ENCODE measurements around the gene TLCD5.

TLCD5 gene

GRCh38 chr11:120324932-120325810 is at the start of gene TLCD5:
Gene TLCD5 (plus strand): TSS chr11:120325299. CDS start chr11:120327442, 2,143 bp downstream.
- TF ChIP-seq CTCF (IDR thresholded peaks at IDR 0.05; ENCODE audit: extremely low read depth, insufficient read depth, missing control alignments), result peak; percentile 36
- in situ Hi-C loops (cut with MboI; ENCODE audit: low pct_unique_long_range_greater_than_20kb, low sequenced_read_pairs, unreplicated experiment), result no loop called here
- peak; percentile 84 for DNase-seq (ENCODE audit: low spot score)

- no peak for TF ChIP-seq CTCF (IDR thresholded peaks at IDR 0.05; ENCODE audit: extremely low read depth, insufficient read depth, missing control alignments)
- no peak for DNase-seq (ENCODE audit: low spot score)
- in situ Hi-C loops (cut with MboI; ENCODE audit: low pct_unique_long_range_greater_than_20kb, low sequenced_read_pairs, unreplicated experiment), result no loop called here
Observed at GRCh38 chr11:120279502-120279901, 45.6 kb upstream of the TLCD5 start.

GRCh38 chr11:120280600-120281051 is 44.5 kb upstream of the TLCD5 start:
- no peak for DNase-seq (ENCODE audit: low spot score)
- no peak for TF ChIP-seq CTCF (IDR thresholded peaks at IDR 0.05; ENCODE audit: extremely low read depth, insufficient read depth, missing control alignments)
- in situ Hi-C loops (cut with MboI; ENCODE audit: low pct_unique_long_range_greater_than_20kb, low sequenced_read_pairs, unreplicated experiment), result no loop called here

- no peak for DNase-seq (ENCODE audit: low spot score)
- no peak for TF ChIP-seq CTCF (IDR thresholded peaks at IDR 0.05; ENCODE audit: extremely low read depth, insufficient read depth, missing control alignments)
- in situ Hi-C loops (cut with MboI; ENCODE audit: low pct_unique_long_range_greater_than_20kb, low sequenced_read_pairs, unreplicated experiment), result no loop called here
Observed at GRCh38 chr11:120281143-120281795, 43.8 kb upstream of the TLCD5 start.

DNA sequence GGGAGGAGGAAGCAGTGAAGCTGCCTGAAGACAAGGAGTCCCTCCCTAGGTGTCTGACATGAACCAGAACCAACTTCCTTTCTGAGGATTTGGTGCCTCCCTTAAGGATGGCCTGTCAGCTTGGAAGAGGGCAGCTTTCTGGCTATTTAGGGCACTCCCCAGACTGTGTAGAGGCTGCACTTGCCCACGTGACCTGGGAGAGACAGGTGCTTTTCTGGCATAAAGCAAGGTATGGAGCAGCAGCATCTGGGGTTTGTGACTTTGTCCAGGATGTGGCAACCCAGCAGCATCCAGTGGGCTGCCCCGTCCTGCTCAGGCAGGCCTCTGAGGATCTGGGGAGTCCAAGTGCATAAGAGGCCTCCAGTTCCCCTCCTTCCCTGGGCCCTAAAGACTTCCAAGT is 42.0 kb upstream of the TLCD5 start:
- TF ChIP-seq CTCF (IDR thresholded peaks at IDR 0.05; ENCODE audit: extremely low read depth, insufficient read depth, missing control alignments), result no peak
- in situ Hi-C loops (cut with MboI; ENCODE audit: low pct_unique_long_range_greater_than_20kb, low sequenced_read_pairs, unreplicated experiment), result no loop called here
- no peak for DNase-seq (ENCODE audit: low spot score)

- no peak for DNase-seq (ENCODE audit: low spot score)
- in situ Hi-C loops (cut with MboI; ENCODE audit: low pct_unique_long_range_greater_than_20kb, low sequenced_read_pairs, unreplicated experiment), result no loop called here
- no peak for TF ChIP-seq CTCF (IDR thresholded peaks at IDR 0.05; ENCODE audit: extremely low read depth, insufficient read depth, missing control alignments)
Observed at GRCh38 chr11:120284272-120284671, 40.8 kb upstream of the TLCD5 start.
